Stomach (tissue), 4 donors: ENCODE data around the gene MYL12B.

Source experiments
- EP300 ChIP-seq: sonication (generic); formaldehyde crosslinking; IDR thresholded peaks from one replicate; pipeline ENCODE4 v1.6.1; 2017; ENCODE audit warnings: antibody characterized with exemption
- POLR2A ChIP-seq, 4 donors: fragments of 450-650 bp; IDR thresholded peaks; one replicate each; pipeline ENCODE4 v1.6.1; 2016; ENCODE audit warnings: antibody characterized with exemption in 4 of 4, control low read depth in 2 of 4, mild to moderate bottlenecking in 1 of 4, moderate library complexity in 1 of 4
- POLR2AphosphoS5 ChIP-seq, 3 donors: sonication (generic); formaldehyde crosslinking; IDR thresholded peaks; one replicate each; pipeline ENCODE4 v1.6.1; 2016; ENCODE audit warnings: antibody characterized with exemption in 3 of 3
- TF ChIP-seq, protein P1 (sequence below), 7 experiments: fragments of 450-650 bp in 4 of 7; fragments of 200-600 bp in 3 of 7; sonication (generic) in 3 of 7; IDR thresholded peaks; one replicate each; pipeline ENCODE4 v1.5.1; 2016 to 2019; ENCODE audit warnings: antibody characterized with exemption in 7 of 7, control low read depth in 2 of 7, mild to moderate bottlenecking in 1 of 7

GRCh38 chr18:3319399-3319798, 57.5 kb downstream of the MYL12B start:
- TF ChIP-seq, protein P1, sequence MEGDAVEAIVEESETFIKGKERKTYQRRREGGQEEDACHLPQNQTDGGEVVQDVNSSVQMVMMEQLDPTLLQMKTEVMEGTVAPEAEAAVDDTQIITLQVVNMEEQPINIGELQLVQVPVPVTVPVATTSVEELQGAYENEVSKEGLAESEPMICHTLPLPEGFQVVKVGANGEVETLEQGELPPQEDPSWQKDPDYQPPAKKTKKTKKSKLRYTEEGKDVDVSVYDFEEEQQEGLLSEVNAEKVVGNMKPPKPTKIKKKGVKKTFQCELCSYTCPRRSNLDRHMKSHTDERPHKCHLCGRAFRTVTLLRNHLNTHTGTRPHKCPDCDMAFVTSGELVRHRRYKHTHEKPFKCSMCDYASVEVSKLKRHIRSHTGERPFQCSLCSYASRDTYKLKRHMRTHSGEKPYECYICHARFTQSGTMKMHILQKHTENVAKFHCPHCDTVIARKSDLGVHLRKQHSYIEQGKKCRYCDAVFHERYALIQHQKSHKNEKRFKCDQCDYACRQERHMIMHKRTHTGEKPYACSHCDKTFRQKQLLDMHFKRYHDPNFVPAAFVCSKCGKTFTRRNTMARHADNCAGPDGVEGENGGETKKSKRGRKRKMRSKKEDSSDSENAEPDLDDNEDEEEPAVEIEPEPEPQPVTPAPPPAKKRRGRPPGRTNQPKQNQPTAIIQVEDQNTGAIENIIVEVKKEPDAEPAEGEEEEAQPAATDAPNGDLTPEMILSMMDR (IDR thresholded peaks at IDR 0.05) = no peak
- TF ChIP-seq POLR2A (IDR thresholded peaks at IDR 0.05) (no peak), POLR2AphosphoS5 (IDR thresholded peaks at IDR 0.05) (no peak), EP300 (no peak)
